Lower leg skin (tissue), 3 donors: ENCODE results near the gene CGA.

ENCODE experiments used
- CTCF ChIP-seq, 3 donors: fragments of 450-650 bp; IDR thresholded peaks; one replicate each; pipeline ENCODE4 v1.5.1; 2016; ENCODE audit warnings: antibody characterized with exemption in 3 of 3, mild to moderate bottlenecking in 3 of 3, moderate library complexity in 2 of 3
- POLR2A ChIP-seq, 2 donors: fragments of 450-650 bp; IDR thresholded peaks; one replicate each; pipeline ENCODE4 v1.6.1; 2016 to 2017; ENCODE audit warnings: antibody characterized with exemption in 2 of 2, mild to moderate bottlenecking in 1 of 2, moderate library complexity in 1 of 2

- TF ChIP-seq CTCF (IDR thresholded peaks at IDR 0.05) = no peak
- TF ChIP-seq POLR2A (IDR thresholded peaks at IDR 0.05) = no peak
These were observed 54.2 kb downstream of the CGA start for GRCh38 chr6:87040729-87041128.
